Epithelial cell of esophagus (primary cell): ENCODE measurements around the gene AP1S1.
"Not testable (repeated sequence)": the region's sequence is repeated elsewhere in the genome, so short reads cannot be mapped to it uniquely, and the experiment has no call there.

Experiments
- DNase-seq: peaks from one replicate; pipeline ENCODE4 v3.0.0; 2010; ENCODE audit warnings: low read depth
- H3K4me3 ChIP-seq: 2 replicates; pipeline ENCODE4 v1.5.1; 2011; ENCODE audit warnings: mild to moderate bottlenecking, low read length, control low read depth
- TF ChIP-seq, protein P1 (sequence below): IDR thresholded peaks from 2 replicates; pipeline ENCODE4 v1.5.1; 2011; ENCODE audit warnings: low read depth, mild to moderate bottlenecking, low read length, control low read depth, inconsistent platforms; ENCODE audit not compliant: insufficient read depth; ENCODE audit errors: missing control alignments

AP1S1 gene

DNA sequence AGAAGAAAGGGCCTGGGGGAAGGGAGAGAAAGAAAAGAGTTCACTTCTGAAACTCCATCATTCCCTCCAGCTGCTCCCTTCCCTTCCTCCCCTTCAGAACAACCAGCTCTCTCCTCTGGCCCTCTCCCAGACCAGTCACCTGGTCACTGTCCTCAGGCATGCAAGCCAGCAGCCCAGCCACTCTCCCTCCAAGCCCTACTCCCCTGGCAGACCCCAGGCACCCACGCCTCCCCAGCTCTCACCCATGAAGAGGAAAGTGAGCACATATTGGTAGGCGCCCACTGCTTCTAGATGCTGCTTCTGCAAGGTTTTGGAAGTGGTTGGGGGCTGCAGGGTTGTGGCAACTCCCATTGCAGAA, 46.2 kb downstream of the AP1S1 start:
- DNase-seq: no peak
- TF ChIP-seq, protein P1, sequence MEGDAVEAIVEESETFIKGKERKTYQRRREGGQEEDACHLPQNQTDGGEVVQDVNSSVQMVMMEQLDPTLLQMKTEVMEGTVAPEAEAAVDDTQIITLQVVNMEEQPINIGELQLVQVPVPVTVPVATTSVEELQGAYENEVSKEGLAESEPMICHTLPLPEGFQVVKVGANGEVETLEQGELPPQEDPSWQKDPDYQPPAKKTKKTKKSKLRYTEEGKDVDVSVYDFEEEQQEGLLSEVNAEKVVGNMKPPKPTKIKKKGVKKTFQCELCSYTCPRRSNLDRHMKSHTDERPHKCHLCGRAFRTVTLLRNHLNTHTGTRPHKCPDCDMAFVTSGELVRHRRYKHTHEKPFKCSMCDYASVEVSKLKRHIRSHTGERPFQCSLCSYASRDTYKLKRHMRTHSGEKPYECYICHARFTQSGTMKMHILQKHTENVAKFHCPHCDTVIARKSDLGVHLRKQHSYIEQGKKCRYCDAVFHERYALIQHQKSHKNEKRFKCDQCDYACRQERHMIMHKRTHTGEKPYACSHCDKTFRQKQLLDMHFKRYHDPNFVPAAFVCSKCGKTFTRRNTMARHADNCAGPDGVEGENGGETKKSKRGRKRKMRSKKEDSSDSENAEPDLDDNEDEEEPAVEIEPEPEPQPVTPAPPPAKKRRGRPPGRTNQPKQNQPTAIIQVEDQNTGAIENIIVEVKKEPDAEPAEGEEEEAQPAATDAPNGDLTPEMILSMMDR: no peak
- H3K4me3 ChIP-seq: no peak overlapping the region

DNA sequence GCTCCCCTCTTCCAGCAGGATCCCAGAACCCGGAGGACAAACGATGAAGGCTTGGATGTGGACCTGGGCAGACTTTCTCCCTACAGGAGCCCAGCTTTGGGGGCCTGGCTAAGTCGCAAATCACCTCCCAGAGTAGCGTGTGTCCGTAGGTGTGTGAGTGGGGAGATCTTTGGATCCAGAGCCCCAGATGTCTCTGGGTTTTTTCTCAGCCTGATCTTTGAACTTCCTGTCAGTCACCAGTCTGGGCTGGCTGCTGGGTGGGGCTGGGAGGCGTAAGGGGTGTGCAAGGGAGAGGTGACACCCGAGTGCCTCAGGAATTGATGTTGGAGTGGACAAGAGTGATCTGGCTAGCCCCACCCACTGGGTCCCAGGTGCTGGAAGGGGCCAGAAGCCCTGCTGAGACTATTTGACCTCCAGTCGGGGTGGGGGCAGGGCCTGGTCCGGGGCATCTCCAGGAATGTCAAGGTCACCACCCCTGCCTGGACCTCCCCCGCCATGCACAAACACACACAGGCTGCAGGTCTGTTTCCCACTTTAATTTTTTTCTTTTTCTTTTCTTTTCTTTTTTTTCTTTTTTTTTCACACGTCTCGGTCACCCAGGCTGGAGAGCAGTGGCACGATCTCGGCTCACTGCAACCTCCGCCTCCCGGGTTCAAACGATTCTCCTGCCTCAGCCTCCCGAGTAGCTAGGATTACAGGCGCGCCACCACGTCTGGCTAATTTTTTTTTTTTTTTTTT, 46.8 kb downstream of the AP1S1 start, which contains the start of gene MOGAT3:
Gene MOGAT3, minus strand, starts transcription at position 175 of the 738 bp plus-strand sequence. CDS start 182 bp downstream, outside the sequence.
- no peak within 1 kb of the TSS for H3K4me3 ChIP-seq
- TF ChIP-seq, protein P1: no peak
- no peak for DNase-seq

DNA sequence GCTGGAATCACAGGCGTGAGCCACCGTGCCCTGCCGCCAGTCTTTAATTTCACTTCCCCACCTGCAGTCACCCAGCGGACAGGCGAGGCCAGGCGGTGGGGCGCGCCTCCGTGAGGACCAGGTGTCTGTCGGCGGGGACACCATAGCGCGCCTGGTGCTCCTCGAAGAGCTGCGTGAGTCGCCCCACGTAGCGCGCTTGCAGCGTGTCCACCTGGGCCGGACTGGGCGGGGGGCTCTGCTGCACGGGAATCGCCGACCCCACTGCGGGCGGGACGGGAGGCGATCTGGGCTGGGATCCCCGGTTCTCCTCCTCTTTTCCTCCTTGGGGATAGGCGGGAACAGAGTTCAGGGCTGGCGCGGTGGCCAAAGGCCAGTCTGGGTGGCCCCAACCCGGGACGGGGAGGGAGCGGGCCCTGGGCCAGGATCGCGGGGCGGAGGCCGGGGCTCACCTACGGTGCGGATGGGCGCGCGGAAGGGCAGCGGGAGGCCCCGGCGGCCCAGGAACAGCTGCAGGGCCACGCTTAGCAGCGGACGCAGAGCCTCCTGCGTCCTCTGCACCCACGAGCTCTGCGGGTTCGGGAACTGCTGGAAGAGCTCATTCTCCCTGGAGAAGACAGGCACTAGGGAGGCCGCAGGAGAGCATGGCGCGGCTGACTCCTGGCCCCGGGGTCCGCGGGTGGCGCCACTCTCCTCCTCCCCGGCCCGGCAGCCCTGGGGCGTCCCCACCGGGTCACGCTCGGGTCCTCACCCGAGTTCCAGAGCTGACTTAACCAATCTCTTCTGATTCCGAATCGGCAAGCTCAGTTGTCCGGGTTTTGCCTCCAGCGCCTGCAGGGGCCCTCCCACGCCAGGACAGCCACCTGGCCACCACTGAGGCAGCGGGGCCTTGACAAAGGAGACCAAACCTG, 47.7 kb downstream of the AP1S1 start:
- DNase-seq: no peak
- H3K4me3 ChIP-seq: no peak overlapping the region
- TF ChIP-seq, protein P1: no peak

DNA sequence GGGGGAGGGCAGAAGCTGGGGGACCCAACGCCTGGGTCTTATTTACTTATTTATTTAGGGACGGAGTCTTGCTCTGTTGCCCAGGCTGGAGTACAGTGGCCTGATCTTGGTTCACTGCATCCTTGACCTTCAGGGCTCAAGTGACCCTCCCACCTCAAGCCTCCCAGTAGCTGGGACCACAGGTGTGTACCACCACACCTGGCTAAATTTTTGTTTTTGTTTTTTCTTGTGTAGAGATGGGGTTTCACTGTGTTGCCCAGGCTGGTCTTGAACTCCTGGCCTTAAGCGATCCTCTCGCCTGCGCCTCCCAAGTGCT, 48.3 kb downstream of the AP1S1 start:
- DNase-seq: no peak
- TF ChIP-seq, protein P1: no peak
- H3K4me3 ChIP-seq: no peak overlapping the region

DNA sequence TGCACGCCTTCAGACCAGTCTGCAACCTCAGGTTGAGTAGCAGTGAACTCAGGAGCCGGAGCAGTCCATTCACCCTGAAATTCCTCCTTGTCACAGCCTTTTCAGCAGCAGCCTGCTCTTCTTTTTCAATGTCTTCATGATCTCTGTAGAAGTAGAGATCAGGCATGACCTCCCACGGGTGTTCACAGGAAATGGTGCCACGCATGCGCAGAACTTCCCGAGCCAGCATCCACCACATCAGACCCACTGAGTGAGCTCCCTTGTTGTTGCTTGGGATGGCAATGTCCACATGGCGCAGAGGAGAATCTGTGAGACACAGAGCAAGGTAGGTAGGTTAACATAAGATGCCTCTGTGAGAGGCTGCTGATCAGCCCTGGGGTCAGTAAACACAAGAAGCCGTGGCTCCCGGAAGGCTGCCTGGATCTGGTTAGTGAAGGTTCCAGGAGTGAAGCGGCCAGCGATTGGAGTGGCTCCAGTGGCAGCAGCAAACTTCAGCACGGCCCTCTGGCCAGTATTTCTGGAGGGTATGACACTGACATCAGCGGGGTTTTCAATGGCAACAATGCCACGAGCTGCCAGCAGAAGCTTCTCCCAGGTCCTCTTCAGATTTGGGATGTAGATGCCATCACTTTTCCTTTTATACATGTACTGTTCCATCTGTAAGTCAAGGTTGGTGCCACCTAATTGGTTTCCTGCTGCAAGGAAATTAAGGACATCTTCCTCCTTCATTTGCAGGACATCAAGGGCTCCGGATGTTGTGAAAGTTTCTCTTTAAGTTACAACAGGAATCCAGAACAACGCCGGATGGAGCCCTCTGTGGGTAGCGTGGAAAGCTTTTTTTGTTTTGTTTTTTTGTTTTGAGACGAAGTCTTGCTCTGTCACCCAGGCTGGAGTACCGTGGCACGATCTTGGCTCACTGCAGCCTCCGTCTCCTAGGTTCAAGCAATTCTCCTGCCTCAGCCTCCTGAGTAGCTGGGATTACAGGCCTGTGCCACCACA, 49.8 kb downstream of the AP1S1 start:
- DNase-seq, H3K4me3 ChIP-seq: not testable (repeated sequence)

DNA sequence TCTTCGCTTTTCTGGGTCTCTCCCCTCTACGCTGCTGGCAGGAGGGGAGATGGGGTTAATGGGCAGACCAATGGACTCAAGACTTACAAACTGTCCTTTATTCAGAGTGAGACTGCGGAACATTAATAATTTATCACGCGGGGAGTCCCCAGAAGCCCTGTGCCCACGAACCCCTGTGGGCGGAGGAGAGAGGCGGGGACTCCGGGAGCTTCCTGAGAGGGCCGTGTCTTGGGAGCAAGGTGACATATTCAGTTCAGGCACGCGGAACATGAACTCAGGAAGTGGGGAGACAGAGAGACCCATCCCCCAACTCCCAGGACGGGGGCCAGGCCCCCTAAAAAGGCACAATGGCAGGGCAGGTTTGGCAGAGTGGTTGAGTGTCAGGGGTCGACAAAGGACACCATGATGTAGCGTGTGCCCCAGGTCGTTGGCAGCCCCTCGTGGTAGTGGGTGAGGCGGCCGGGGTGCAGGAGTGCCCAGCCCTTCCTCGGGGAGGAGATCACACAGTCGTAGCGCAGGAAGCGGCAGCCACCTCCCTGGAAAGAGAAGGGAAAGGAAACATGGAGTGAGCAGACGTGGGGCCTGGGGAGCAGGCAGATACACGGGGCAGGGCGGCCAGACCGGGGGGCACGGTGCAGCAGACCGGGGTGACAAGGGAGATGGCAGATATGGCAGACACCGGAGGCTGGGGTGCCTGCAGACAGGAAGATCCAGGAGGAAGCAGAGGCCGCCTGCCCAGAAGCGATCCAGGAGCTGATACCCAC, 51.8 kb downstream of the AP1S1 start:
- TF ChIP-seq, protein P1: no peak
- H3K4me3 ChIP-seq: no peak overlapping the region
- no peak for DNase-seq
